Fibroblast of lung (primary cell): ENCODE results near the gene PXDC1. TPM values are rescaled to one million over a fixed set of nuclear protein-coding genes. Genes with fewer than 3 reads are reported as not detected.

ENCODE experiments used
- DNase-seq, 2 donors: peaks; one replicate each; pipeline versions ENCODE4 v3.0.0 to v3.0.0-alpha.2; 2010; ENCODE audit warnings: low read depth in 2 of 2
- H2AFZ ChIP-seq: 2 replicates; pipeline ENCODE4 v1.5.1; 2012; ENCODE audit warnings: low read length, control low read depth, inconsistent platforms
- H3K27ac ChIP-seq: 2 replicates; pipeline ENCODE4 v1.5.1; 2011; ENCODE audit warnings: low read length, control low read depth; ENCODE audit not compliant: insufficient read depth
- H3K27me3 ChIP-seq: 2 replicates; pipeline ENCODE4 v1.5.1; 2011; ENCODE audit warnings: mild to moderate bottlenecking, low read length; ENCODE audit not compliant: control insufficient read depth, insufficient read depth
- H3K36me3 ChIP-seq: 2 replicates; pipeline ENCODE4 v1.5.1; 2011; ENCODE audit warnings: low read length; ENCODE audit not compliant: control insufficient read depth, insufficient read depth
- H3K4me1 ChIP-seq: 2 replicates; pipeline ENCODE4 v1.5.1; 2011; ENCODE audit warnings: low read length; ENCODE audit not compliant: control insufficient read depth, insufficient read depth; ENCODE audit errors: extremely low read depth
- H3K4me2 ChIP-seq: 2 replicates; pipeline ENCODE4 v1.5.1; 2011; ENCODE audit warnings: low read length, control low read depth; ENCODE audit not compliant: insufficient read depth; ENCODE audit errors: extremely low read depth
- H3K4me3 ChIP-seq, 4 experiments: fragments of 200-600 bp in 1 of 4; sonication (generic) in 1 of 4; replicated peaks in 1 of 4; 2 replicates each; pipeline ENCODE4 v1.5.1; 2011 to 2016; ENCODE audit warnings: low read length in 4 of 4, low read depth in 3 of 4, mild to moderate bottlenecking in 3 of 4, control low read depth in 2 of 4, inconsistent platforms in 1 of 4, mixed read lengths in 1 of 4; ENCODE audit not compliant: insufficient read depth in 1 of 4; ENCODE audit errors: control extremely low read depth in 1 of 4
- H3K79me2 ChIP-seq: 2 replicates; pipeline ENCODE4 v1.5.1; 2012; ENCODE audit warnings: mild to moderate bottlenecking, low read length, inconsistent platforms; ENCODE audit not compliant: control insufficient read depth, insufficient read depth
- H3K9ac ChIP-seq: 2 replicates; pipeline ENCODE4 v1.5.1; 2011; ENCODE audit warnings: mild to moderate bottlenecking, low read length, control low read depth; ENCODE audit not compliant: insufficient read depth
- H3K9me3 ChIP-seq: 2 replicates; pipeline ENCODE4 v1.5.1; 2012; ENCODE audit warnings: low read depth, low read length; ENCODE audit not compliant: control insufficient read depth, insufficient read depth
- H4K20me1 ChIP-seq: 2 replicates; pipeline ENCODE4 v1.5.1; 2011; ENCODE audit warnings: low read length; ENCODE audit not compliant: control insufficient read depth, insufficient read depth; ENCODE audit errors: extremely low read depth
- CTCF ChIP-seq, 2 donors: IDR thresholded peaks in 1 of 2; conservative IDR thresholded peaks in 1 of 2; 1 replicate in 1 of 2; 2 replicates in 1 of 2; pipeline ENCODE4 v1.5.1; 2011 to 2012; ENCODE audit warnings: low read length in 2 of 2, control low read depth in 1 of 2, inconsistent platforms in 1 of 2, low read depth in 1 of 2, mild to moderate bottlenecking in 1 of 2
- EZH2 ChIP-seq: IDR thresholded peaks from 2 replicates; pipeline ENCODE4 v1.5.1; 2012; ENCODE audit warnings: low read length, control low read depth, mild to moderate bottlenecking; ENCODE audit errors: missing control alignments
- polyA plus RNA-seq, 2 donors: library from polyadenylated mRNA; depleted of rRNA in 1 of 2; stranded (reverse) in 1 of 2; unstranded in 1 of 2; fragments of >200 nt; gene quantifications; 2 replicates each; pipeline ENCODE4 v1.2.1, GENCODE V29; 2011 to 2012; ENCODE audit warnings: missing spikeins in 1 of 2
- total RNA-seq: library from RNA; depleted of rRNA; stranded (reverse); fragments of >200 nt; gene quantifications from 2 replicates; pipeline ENCODE4 v1.2.1, GENCODE V29; 2014

The PXDC1 gene
- total and polyA plus RNA-seq, 2 donors (not counting 1 experiment from before 2014, with no cell fraction given) = 30.3 to 52.7 TPM

- Histone ChIP-seq H3K36me3 (peaks cover 3% of the 10 kb centered on the region), H3K9me3 (no peaks in the 10 kb centered on the region), H3K9ac (no peak overlapping the region), H3K4me2 (no peak overlapping the region), H3K27me3 (no peaks in the 10 kb centered on the region), H3K4me1 (peaks cover 16% of the 10 kb centered on the region), H2AFZ (no peak overlapping the region), H3K79me2 (peaks cover 98% of the 10 kb centered on the region), H3K27ac (no peak overlapping the region), H3K4me3 (no peak overlapping the region), H4K20me1 (no peaks in the 10 kb centered on the region)
- no peak for DNase-seq
- TF ChIP-seq EZH2 = no peak
- no peak for TF ChIP-seq CTCF (conservative IDR thresholded peaks at IDR 0.05 in 1 of 2, IDR thresholded peaks at IDR 0.05 in 1 of 2; ENCODE audit: low read depth in 1 of 2, low read length in 2 of 2)
Observed at GRCh38 chr6:3746119-3746691, 5.3 kb downstream of the PXDC1 start.

GRCh38 chr6:3745566-3746118 is 5.9 kb downstream of the PXDC1 start:
- DNase-seq = no peak
- no peak overlapping the region for H3K4me3 ChIP-seq
- peaks cover 16% of the 10 kb centered on the region for H3K4me1 ChIP-seq
- H3K79me2 ChIP-seq = peaks cover 98% of the 10 kb centered on the region
- no peak overlapping the region for H3K27ac ChIP-seq
- H4K20me1 ChIP-seq = no peaks in the 10 kb centered on the region
- no peak overlapping the region for H3K9ac ChIP-seq
- TF ChIP-seq CTCF (conservative IDR thresholded peaks at IDR 0.05 in 1 of 2, IDR thresholded peaks at IDR 0.05 in 1 of 2; ENCODE audit: low read depth in 1 of 2, low read length in 2 of 2) = no peak
- no peak for TF ChIP-seq EZH2
- peaks cover 3% of the 10 kb centered on the region for H3K36me3 ChIP-seq
- H3K27me3 ChIP-seq = no peaks in the 10 kb centered on the region
- H3K9me3 ChIP-seq = no peaks in the 10 kb centered on the region
- H2AFZ ChIP-seq = no peak overlapping the region
- no peak overlapping the region for H3K4me2 ChIP-seq

DNA sequence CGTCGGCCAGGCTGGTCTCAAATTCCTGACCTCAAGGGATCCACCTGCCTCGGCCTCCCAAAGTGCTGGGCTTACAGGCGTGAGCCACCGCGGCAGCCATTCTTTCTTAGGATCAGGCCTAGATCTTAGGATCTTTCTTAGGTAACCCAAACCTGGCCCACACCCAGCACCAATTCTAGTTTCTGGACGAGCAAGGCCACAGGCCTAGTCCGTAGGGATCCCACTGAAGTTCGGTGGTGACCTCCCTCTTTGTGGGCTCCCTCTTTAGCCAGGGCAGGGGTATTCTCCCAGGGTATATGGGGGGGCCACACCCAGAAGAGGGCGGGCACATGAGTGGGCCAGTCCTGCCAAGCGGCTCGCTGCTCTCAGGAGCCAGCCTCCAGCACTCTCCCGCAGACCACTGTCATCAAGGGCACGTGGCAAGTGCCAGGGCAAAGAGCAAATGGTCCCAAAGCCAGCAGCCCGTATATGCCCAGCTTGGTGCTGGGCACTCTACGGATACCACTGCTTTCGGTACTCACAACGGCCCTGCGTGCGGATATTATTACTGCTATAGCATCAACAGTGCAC is 6.5 kb downstream of the PXDC1 start:
- H3K9ac ChIP-seq = no peak overlapping the region
- DNase-seq = no peak
- TF ChIP-seq EZH2 = no peak
- no peak for TF ChIP-seq CTCF (conservative IDR thresholded peaks at IDR 0.05 in 1 of 2, IDR thresholded peaks at IDR 0.05 in 1 of 2; ENCODE audit: low read depth in 1 of 2, low read length in 2 of 2)
- H3K9me3 ChIP-seq = no peaks in the 10 kb centered on the region
- no peak overlapping the region for H3K4me2 ChIP-seq
- peaks cover 16% of the 10 kb centered on the region for H3K4me1 ChIP-seq
- H4K20me1 ChIP-seq = no peaks in the 10 kb centered on the region
- H3K4me3 ChIP-seq = no peak overlapping the region
- no peak overlapping the region for H2AFZ ChIP-seq
- no peak overlapping the region for H3K27ac ChIP-seq
- H3K36me3 ChIP-seq = peaks cover 3% of the 10 kb centered on the region
- H3K27me3 ChIP-seq = no peaks in the 10 kb centered on the region
- H3K79me2 ChIP-seq = peaks cover 98% of the 10 kb centered on the region
